Chondrocyte (in vitro differentiated cells): ENCODE measurements around the gene DIP2C. TPM values are rescaled to one million over a fixed set of nuclear protein-coding genes. Genes with fewer than 3 reads are reported as not detected.

Experiments
- DNase-seq: peaks from one replicate; pipeline ENCODE4 v3.0.0; 2021; ENCODE audit warnings: mixed read lengths, low spot score
- H3K27ac Mint-ChIP-seq: one replicate; pipeline ENCODE4 v1.8.0; 2021; ENCODE audit warnings: mild to moderate bottlenecking, moderate library complexity, mixed read lengths; ENCODE audit not compliant: unreplicated experiment
- H3K27me3 Mint-ChIP-seq: 2 replicates; pipeline ENCODE4 v1.8.0; 2021; ENCODE audit warnings: low read depth, mixed read lengths
- H3K36me3 Mint-ChIP-seq: 2 replicates; pipeline ENCODE4 v1.8.0; 2021; ENCODE audit warnings: low read depth, mixed read lengths
- H3K4me1 Mint-ChIP-seq: 2 replicates; pipeline ENCODE4 v1.8.0; 2021; ENCODE audit warnings: low read depth, mild to moderate bottlenecking, mixed read lengths
- H3K4me3 Mint-ChIP-seq: one replicate; pipeline ENCODE4 v1.8.0; 2021; ENCODE audit warnings: mild to moderate bottlenecking, moderate library complexity, mixed read lengths; ENCODE audit not compliant: unreplicated experiment
- H3K9me3 Mint-ChIP-seq: 2 replicates; pipeline ENCODE4 v1.8.0; 2021; ENCODE audit warnings: low read depth, mixed read lengths
- CTCF ChIP-seq: fragments of 200-600 bp; sonication (generic); IDR thresholded peaks from 2 replicates; pipeline ENCODE4 v1.5.0; 2021; ENCODE audit warnings: antibody characterized with exemption, mild to moderate bottlenecking, moderate library complexity
- total RNA-seq: library from RNA; stranded (reverse); gene quantifications from 3 replicates; pipeline ENCODE4 v1.2.1, GENCODE V29; 2021

DIP2C gene
- total RNA-seq, 1 donor from 2014 or later = 47.9 TPM

GRCh38 chr10:273088-273487, 416.4 kb downstream of the DIP2C start:
- peaks cover 4% of the 10 kb centered on the region for H3K4me1 Mint-ChIP-seq
- H3K4me3 Mint-ChIP-seq = no peak overlapping the region
- H3K9me3 Mint-ChIP-seq = no peaks in the 10 kb centered on the region
- H3K27ac Mint-ChIP-seq = no peak overlapping the region
- TF ChIP-seq CTCF = no peak
- peaks cover 17% of the 10 kb centered on the region for H3K36me3 Mint-ChIP-seq
- H3K27me3 Mint-ChIP-seq = no peaks in the 10 kb centered on the region
- DNase-seq = no peak

GRCh38 chr10:271722-272121, 417.7 kb downstream of the DIP2C start:
- no peak for DNase-seq
- Mint-ChIP-seq H3K36me3 (peaks cover 7% of the 10 kb centered on the region), H3K27ac (no peak overlapping the region), H3K4me1 (peaks cover 11% of the 10 kb centered on the region), H3K9me3 (no peaks in the 10 kb centered on the region), H3K27me3 (no peaks in the 10 kb centered on the region), H3K4me3 (no peak overlapping the region)
- TF ChIP-seq CTCF = no peak

GRCh38 chr10:271201-271600, 418.3 kb downstream of the DIP2C start:
- no peak overlapping the region for H3K27ac Mint-ChIP-seq
- peaks cover 11% of the 10 kb centered on the region for H3K4me1 Mint-ChIP-seq
- peaks cover 6% of the 10 kb centered on the region for H3K36me3 Mint-ChIP-seq
- TF ChIP-seq CTCF = no peak
- DNase-seq = no peak
- no peak overlapping the region for H3K4me3 Mint-ChIP-seq
- no peaks in the 10 kb centered on the region for H3K27me3 Mint-ChIP-seq
- no peaks in the 10 kb centered on the region for H3K9me3 Mint-ChIP-seq

- H3K4me1 Mint-ChIP-seq = peaks cover 11% of the 10 kb centered on the region
- no peak for DNase-seq
- H3K4me3 Mint-ChIP-seq = no peak overlapping the region
- no peaks in the 10 kb centered on the region for H3K9me3 Mint-ChIP-seq
- H3K27ac Mint-ChIP-seq = no peak overlapping the region
- H3K27me3 Mint-ChIP-seq = no peaks in the 10 kb centered on the region
- H3K36me3 Mint-ChIP-seq = peaks cover 1% of the 10 kb centered on the region
- TF ChIP-seq CTCF = no peak
These were observed 419.9 kb downstream of the DIP2C start for GRCh38 chr10:269440-270074.

GRCh38 chr10:267705-268104, 421.8 kb downstream of the DIP2C start:
- no peaks in the 10 kb centered on the region for H3K9me3 Mint-ChIP-seq
- H3K4me3 Mint-ChIP-seq = no peak overlapping the region
- peaks cover 1% of the 10 kb centered on the region for H3K36me3 Mint-ChIP-seq
- no peak for TF ChIP-seq CTCF
- peaks cover 11% of the 10 kb centered on the region for H3K4me1 Mint-ChIP-seq
- no peak for DNase-seq
- H3K27me3 Mint-ChIP-seq = no peaks in the 10 kb centered on the region
- H3K27ac Mint-ChIP-seq = no peak overlapping the region
